MCF 10A (cell line): Measurements from ENCODE around the gene PRDM1. TPM values are rescaled to one million over a fixed set of nuclear protein-coding genes. Genes with fewer than 3 reads are reported as not detected.

Source experiments
- BruUV-seq: library from RNA; stranded (reverse); fragments of 400-500 nt; replicated peaks from 2 replicates; lab custom pipeline; 2021; lab: Mats Ljungman, UMichigan
- CTCF ChIA-PET: fragments of 300-600 bp; sonication (Branson Sonifier 250); formaldehyde crosslinking; extraction: SDS; loops from one replicate; lab custom pipeline; 2021; ENCODE audit warnings: antibody characterized with exemption, inconsistent platforms; lab: Yijun Ruan, JAX
- POLR2A ChIA-PET: fragments of 300-600, 350-650 bp; sonication (Branson Sonifier 250); formaldehyde crosslinking; extraction: SDS; loops from one replicate; lab custom pipeline; 2020; ENCODE audit warnings: antibody characterized with exemption, inconsistent platforms; lab: Yijun Ruan, JAX
- DNase-seq: peaks from one replicate; pipeline ENCODE4 v3.0.0-alpha.2; 2018; ENCODE audit not compliant: unreplicated experiment
- H3K27ac Mint-ChIP-seq: one replicate; pipeline ENCODE4 v1.8.0; 2022; ENCODE audit warnings: mild to moderate bottlenecking, low read depth, mixed read lengths; ENCODE audit not compliant: unreplicated experiment
- H3K27me3 Mint-ChIP-seq: one replicate; pipeline ENCODE4 v1.8.0; 2022; ENCODE audit warnings: mixed read lengths; ENCODE audit not compliant: insufficient read depth, unreplicated experiment
- H3K36me3 Mint-ChIP-seq: one replicate; pipeline ENCODE4 v1.8.0; 2022; ENCODE audit warnings: mild to moderate bottlenecking, moderate library complexity, mixed read lengths; ENCODE audit not compliant: insufficient read depth, unreplicated experiment
- H3K4me1 Mint-ChIP-seq: one replicate; pipeline ENCODE4 v1.8.0; 2022; ENCODE audit warnings: mixed read lengths; ENCODE audit not compliant: insufficient read depth, unreplicated experiment
- H3K4me3 Mint-ChIP-seq: one replicate; pipeline ENCODE4 v1.8.0; 2022; ENCODE audit warnings: mild to moderate bottlenecking, moderate library complexity, mixed read lengths; ENCODE audit not compliant: unreplicated experiment
- H3K9me3 Mint-ChIP-seq: one replicate; pipeline ENCODE4 v1.8.0; 2022; ENCODE audit warnings: mixed read lengths; ENCODE audit not compliant: unreplicated experiment
- CTCF ChIP-seq: fragments of 200-600 bp; IDR thresholded peaks from one replicate; pipeline ENCODE4 v1.8.0; 2022; ENCODE audit warnings: antibody characterized with exemption, mild to moderate bottlenecking; ENCODE audit not compliant: unreplicated experiment
- intact Hi-C: fragments of 100-400 bp; cut with micrococcal nuclease; formaldehyde crosslinking; loops from 2 replicates; pipeline ENCODE4 v1.14.1; 2022
- total RNA-seq: library from RNA; stranded (reverse); gene quantifications from 2 replicates; pipeline ENCODE4 v1.2.3, GENCODE V29; 2022

PRDM1 gene
- total RNA-seq, 1 experiment from 2014 or later, result 13.1 TPM

- intact Hi-C loops, result no loop called here
- H3K4me1 Mint-ChIP-seq, result no peaks in the 10 kb centered on the region
- no peaks in the 10 kb centered on the region for H3K27me3 Mint-ChIP-seq
- no peaks in the 10 kb centered on the region for H3K9me3 Mint-ChIP-seq
- peaks cover 10% of the 10 kb centered on the region for H3K36me3 Mint-ChIP-seq
- ChIA-PET CTCF (no interaction called here), POLR2A (interaction anchor here (0.7 kb wide), 2 partner anchors 17 to 38 kb away, joined by 3 read pairs; no protein-coding TSS in a partner anchor)
- no TSS peak for BruUV-seq
- no peak overlapping the region for H3K4me3 Mint-ChIP-seq
- H3K27ac Mint-ChIP-seq, result no peak overlapping the region
- DNase-seq, result no peak
- TF ChIP-seq CTCF, result no peak
These were observed 28.4 kb downstream of the PRDM1 start for GRCh38 chr6:106114492-106114891.

GRCh38 chr6:106115286-106115685 lies 29.1 kb downstream of the PRDM1 start:
- DNase-seq, result no peak
- no peaks in the 10 kb centered on the region for H3K4me1 Mint-ChIP-seq
- peaks cover 2% of the 10 kb centered on the region for H3K36me3 Mint-ChIP-seq
- BruUV-seq, result no TSS peak
- intact Hi-C loops, result no loop called here
- ChIA-PET POLR2A (no interaction called here), CTCF (interaction anchor here (0.6 kb wide), 1 partner anchor 71 kb away, joined by 3 read pairs; no protein-coding TSS in a partner anchor)
- H3K27me3 Mint-ChIP-seq, result no peaks in the 10 kb centered on the region
- no peak for TF ChIP-seq CTCF
- H3K27ac Mint-ChIP-seq, result no peak overlapping the region
- H3K9me3 Mint-ChIP-seq, result no peaks in the 10 kb centered on the region
- no peak overlapping the region for H3K4me3 Mint-ChIP-seq

- DNase-seq, result peak; percentile 65
These were observed 30.1 kb downstream of the PRDM1 start for GRCh38 chr6:106116125-106116832.

More at GRCh38 chr6:106116125-106116832, 30.1 kb downstream of the PRDM1 start:
- Mint-ChIP-seq H3K36me3 (no peaks in the 10 kb centered on the region), H3K4me3 (no peak overlapping the region), H3K9me3 (no peaks in the 10 kb centered on the region), H3K27ac (no peak overlapping the region), H3K4me1 (no peaks in the 10 kb centered on the region), H3K27me3 (no peaks in the 10 kb centered on the region)
- intact Hi-C loops, result no loop called here
- POLR2A ChIA-PET, result interaction anchor here (1.3 kb wide), 1 partner anchor 13 kb away, joined by 3 read pairs; no protein-coding TSS in a partner anchor
- CTCF ChIA-PET, result no interaction called here
- BruUV-seq, result no TSS peak
- TF ChIP-seq CTCF, result no peak
